Left lung (tissue), 10 donors: ENCODE data around the gene STAT4. TPM values are rescaled to one million over a fixed set of nuclear protein-coding genes. Genes with fewer than 3 reads are reported as not detected.

Source experiments
- ATAC-seq: fragments of 200-7000 bp; cut with Tn5 transposase; one replicate; pipeline ENCODE4 v1.9.1; 2020; ENCODE audit warnings: moderate library complexity
- DNase-seq, 4 donors: peaks; one replicate each; pipeline ENCODE4 v3.0.0-alpha.2; 2013 to 2020
- H3K27ac ChIP-seq, 2 donors: fragments of 200-600 bp; sonication (generic) in 1 of 2; one replicate each; pipeline versions ENCODE4 v1.5.0 to v1.8.0; 2020 to 2021
- H3K27me3 ChIP-seq, 2 donors: fragments of 200-600 bp; sonication (generic) in 1 of 2; one replicate each; pipeline versions ENCODE4 v1.5.0 to v1.8.0; 2020 to 2021
- H3K36me3 ChIP-seq, 2 donors: fragments of 200-600 bp; sonication (generic) in 1 of 2; one replicate each; pipeline versions ENCODE4 v1.5.0 to v1.8.0; 2020 to 2021
- H3K4me1 ChIP-seq, 2 donors: fragments of 200-600 bp; one replicate each; pipeline ENCODE4 v1.8.0; 2021
- H3K4me3 ChIP-seq, 2 donors: fragments of 200-600 bp; sonication (generic) in 1 of 2; one replicate each; pipeline versions ENCODE4 v1.5.0 to v1.8.0; 2020 to 2021; ENCODE audit warnings: mild to moderate bottlenecking in 1 of 2
- H3K9me3 ChIP-seq, 2 donors: fragments of 200-600 bp; sonication (generic) in 1 of 2; one replicate each; pipeline versions ENCODE4 v1.5.0 to v1.8.0; 2020 to 2021
- CTCF ChIP-seq, 2 donors: fragments of 200-600 bp; sonication (generic) in 1 of 2; IDR thresholded peaks; one replicate each; pipeline versions ENCODE4 v1.5.0 to v1.8.0; 2021; ENCODE audit warnings: antibody characterized with exemption in 2 of 2
- intact Hi-C, 2 donors: fragments of 100-400 bp; cut with DNase I; formaldehyde crosslinking; loops; one replicate each; pipeline versions ENCODE4 v1.11.2 to v1.14.2; 2022
- polyA plus RNA-seq, 6 donors: library from polyadenylated mRNA; unstranded; fragments of 120-200 nt; gene quantifications; one replicate each; pipeline ENCODE4 v1.2.1, GENCODE V29; 2013; ENCODE audit not compliant: insufficient read length in 6 of 6
- total RNA-seq, 2 donors: library from RNA; stranded (reverse); fragmentation: NEBNext Ultra II Directional; extraction: Animal tissue kit (Norgen Biotek cat#: 25700); gene quantifications; one replicate each; pipeline ENCODE4 v1.2.1, GENCODE V29; 2021
- donor health status: DM: no; HTN: yes; CAD: no.
- donor health status: DM: no; HTN: no; CAD: no.

Gene STAT4
- total and polyA plus RNA-seq, 8 donors, result 4.4 to 11.5 (median 7.4) TPM

GRCh38 chr2:191063584-191063983 lies 87.2 kb downstream of the STAT4 start:
- H3K9me3 ChIP-seq, result no peaks in the 10 kb centered on the region
- intact Hi-C loops, result no loop called here
- no peak for TF ChIP-seq CTCF (IDR thresholded peaks at IDR 0.05)
- H3K36me3 ChIP-seq, result no peaks in the 10 kb centered on the region
- DNase-seq, result no peak
- H3K4me1 ChIP-seq, result peaks cover 0 to 18% of the 10 kb centered on the region in 2 donors
- no peak for ATAC-seq
- no peak overlapping the region for H3K4me3 ChIP-seq
- H3K27ac ChIP-seq, result no peak overlapping the region
- no peaks in the 10 kb centered on the region for H3K27me3 ChIP-seq

- intact Hi-C loops, result no loop called here
- ATAC-seq, result no peak
Observed at GRCh38 chr2:191061381-191061980, 89.3 kb downstream of the STAT4 start.

GRCh38 chr2:191059308-191059707 lies 91.5 kb downstream of the STAT4 start:
- no peaks in the 10 kb centered on the region for H3K36me3 ChIP-seq
- no peak for ATAC-seq
- no peak for TF ChIP-seq CTCF (IDR thresholded peaks at IDR 0.05)
- no peaks in the 10 kb centered on the region for H3K27me3 ChIP-seq
- intact Hi-C loops, result loop anchor here in 1 of 2 donors (10.0 kb wide), 1 partner anchor 95 kb away; the partner anchor contains the start of gene STAT4
- H3K9me3 ChIP-seq, result no peaks in the 10 kb centered on the region
- H3K27ac ChIP-seq, result no peak overlapping the region
- no peak for DNase-seq
- no peak overlapping the region for H3K4me3 ChIP-seq
- peaks cover 0 to 8% of the 10 kb centered on the region in 2 donors for H3K4me1 ChIP-seq

More at GRCh38 chr2:191061381-191061980, 89.3 kb downstream of the STAT4 start:
- Histone ChIP-seq H3K4me3 (no peak overlapping the region), H3K36me3 (no peaks in the 10 kb centered on the region), H3K27me3 (no peaks in the 10 kb centered on the region), H3K27ac (no peak overlapping the region), H3K4me1 (peaks cover 0 to 17% of the 10 kb centered on the region in 2 donors), H3K9me3 (no peaks in the 10 kb centered on the region)
- DNase-seq, result no peak
- TF ChIP-seq CTCF (IDR thresholded peaks at IDR 0.05), result no peak

DNA sequence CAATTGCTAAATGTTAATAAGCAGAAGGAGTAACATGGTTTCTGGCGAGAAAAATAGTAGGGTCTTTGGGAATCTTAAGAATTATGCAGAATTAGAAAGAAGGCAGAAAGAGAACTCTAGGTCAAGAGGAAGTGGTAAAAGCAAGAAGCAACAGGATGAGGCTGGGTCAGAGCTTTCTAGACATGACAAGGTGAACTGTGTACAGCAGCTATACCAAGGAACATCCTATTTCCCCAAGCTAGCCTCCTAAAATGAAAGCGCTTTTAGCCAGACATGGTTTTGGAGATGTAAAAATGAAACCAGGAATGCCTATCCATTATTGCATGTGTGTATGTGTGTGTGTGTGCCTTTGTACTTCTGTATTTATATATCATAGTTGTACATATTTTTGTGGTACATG lies 94.6 kb downstream of the STAT4 start:
- intact Hi-C loops, result loop anchor here in 1 of 2 donors (10.0 kb wide), 1 partner anchor 99 kb away; the partner anchor contains the start of gene STAT4
- Histone ChIP-seq H3K4me1 (peaks cover 0 to 26% of the 10 kb centered on the region in 2 donors), H3K36me3 (no peaks in the 10 kb centered on the region), H3K27ac (no peak overlapping the region), H3K9me3 (no peaks in the 10 kb centered on the region), H3K4me3 (no peak overlapping the region), H3K27me3 (no peaks in the 10 kb centered on the region)
- TF ChIP-seq CTCF (IDR thresholded peaks at IDR 0.05), result no peak
- ATAC-seq, result no peak
- DNase-seq, result no peak

DNA sequence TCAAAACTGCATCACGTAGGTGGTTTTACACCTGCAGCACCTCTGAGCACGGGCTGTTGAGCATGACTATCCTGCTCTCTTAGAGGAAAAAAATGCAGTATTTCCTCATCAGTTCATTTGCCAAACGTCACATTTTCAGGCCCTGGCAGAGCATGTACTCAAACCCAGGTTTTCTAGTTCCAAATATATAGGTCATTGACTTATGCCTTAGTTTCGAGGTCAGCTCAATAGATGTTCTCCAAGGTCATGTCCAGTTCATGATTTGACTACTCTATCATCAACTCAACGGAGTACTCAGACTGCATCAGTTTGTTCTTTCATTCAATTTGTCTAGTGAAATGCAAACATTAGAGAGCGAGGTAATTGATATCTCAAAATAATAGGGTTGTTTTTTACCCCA lies 97.5 kb downstream of the STAT4 start:
- DNase-seq, result no peak
- H3K27ac ChIP-seq, result no peak overlapping the region
- H3K9me3 ChIP-seq, result no peaks in the 10 kb centered on the region
- no peak for ATAC-seq
- no peaks in the 10 kb centered on the region for H3K36me3 ChIP-seq
- H3K4me3 ChIP-seq, result no peak overlapping the region
- TF ChIP-seq CTCF (IDR thresholded peaks at IDR 0.05), result no peak
- H3K27me3 ChIP-seq, result no peaks in the 10 kb centered on the region
- intact Hi-C loops, result loop anchor here in 1 of 2 donors (10.0 kb wide), 1 partner anchor 102 kb away; the partner anchor contains the start of gene STAT4
- peaks cover 0 to 38% of the 10 kb centered on the region in 2 donors for H3K4me1 ChIP-seq
